SH-SY5Y (cell line): ENCODE data around the gene CHST11.

Experiments
- GATA2 ChIP-seq: IDR thresholded peaks from 2 replicates; pipeline ENCODE4 v1.6.1; 2011; ENCODE audit warnings: mild to moderate bottlenecking, low read depth, low read length
- GATA3 ChIP-seq: IDR thresholded peaks from 2 replicates; pipeline ENCODE4 v1.6.1; 2011; ENCODE audit warnings: low read depth, mild to moderate bottlenecking, low read length, moderate library complexity

- TF ChIP-seq GATA2 (no peak), GATA3 (no peak)
These were observed 259.4 kb downstream of the CHST11 start for GRCh38 chr12:104716172-104716571.
